ENCODE results near the gene PCNX1. TPM values are rescaled to one million over a fixed set of nuclear protein-coding genes. Genes with fewer than 3 reads are reported as not detected.

Gene PCNX1
- polyA plus RNA-seq, 1 experiment: 54.2 TPM

DNA sequence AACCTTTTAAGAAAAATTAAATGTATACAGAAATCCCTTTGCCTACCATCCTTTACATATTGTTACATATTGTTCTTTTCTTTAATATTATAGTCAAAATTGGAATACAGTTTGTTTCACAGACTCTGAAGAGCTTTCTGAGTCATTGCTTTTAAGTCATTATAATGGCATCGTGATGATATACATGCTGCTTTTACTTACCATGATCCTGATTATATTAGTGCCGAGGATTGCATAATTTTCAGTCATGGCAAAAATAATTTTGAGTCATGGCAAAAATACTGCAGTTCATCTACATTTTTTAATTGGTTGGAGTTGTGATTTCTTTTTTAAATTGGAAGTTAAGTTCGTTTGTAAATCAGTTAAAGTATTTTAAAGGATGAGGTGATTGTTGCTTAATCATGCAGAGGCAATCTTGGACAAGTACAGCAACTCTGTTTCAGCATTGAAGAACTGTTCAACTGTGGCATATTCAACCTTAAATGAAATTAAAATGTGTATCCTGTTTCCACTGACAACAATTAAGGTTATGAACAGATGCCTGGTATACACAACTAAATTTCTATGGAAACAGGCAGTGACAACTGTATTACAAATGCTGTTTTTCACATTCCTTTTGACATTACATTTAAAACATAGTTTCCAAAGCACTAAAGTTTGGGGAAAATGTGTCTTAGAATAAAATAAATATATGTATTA is 142.3 kb downstream of the PCNX1 start:
- H3K9me3 ChIP-seq (ENCODE audit: control insufficient read depth, insufficient read depth, low read length): no peaks in the 10 kb centered on the region
- H3K27ac ChIP-seq (ENCODE audit: low read depth, low read length): no peak overlapping the region
- TF ChIP-seq, protein P1, sequence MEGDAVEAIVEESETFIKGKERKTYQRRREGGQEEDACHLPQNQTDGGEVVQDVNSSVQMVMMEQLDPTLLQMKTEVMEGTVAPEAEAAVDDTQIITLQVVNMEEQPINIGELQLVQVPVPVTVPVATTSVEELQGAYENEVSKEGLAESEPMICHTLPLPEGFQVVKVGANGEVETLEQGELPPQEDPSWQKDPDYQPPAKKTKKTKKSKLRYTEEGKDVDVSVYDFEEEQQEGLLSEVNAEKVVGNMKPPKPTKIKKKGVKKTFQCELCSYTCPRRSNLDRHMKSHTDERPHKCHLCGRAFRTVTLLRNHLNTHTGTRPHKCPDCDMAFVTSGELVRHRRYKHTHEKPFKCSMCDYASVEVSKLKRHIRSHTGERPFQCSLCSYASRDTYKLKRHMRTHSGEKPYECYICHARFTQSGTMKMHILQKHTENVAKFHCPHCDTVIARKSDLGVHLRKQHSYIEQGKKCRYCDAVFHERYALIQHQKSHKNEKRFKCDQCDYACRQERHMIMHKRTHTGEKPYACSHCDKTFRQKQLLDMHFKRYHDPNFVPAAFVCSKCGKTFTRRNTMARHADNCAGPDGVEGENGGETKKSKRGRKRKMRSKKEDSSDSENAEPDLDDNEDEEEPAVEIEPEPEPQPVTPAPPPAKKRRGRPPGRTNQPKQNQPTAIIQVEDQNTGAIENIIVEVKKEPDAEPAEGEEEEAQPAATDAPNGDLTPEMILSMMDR (IDR thresholded peaks at IDR 0.05; ENCODE audit: low read depth, low read length): no peak
- no peak overlapping the region for H3K4me3 ChIP-seq (ENCODE audit: low read depth, low read length)
- DNase-seq (ENCODE audit: low read depth, low spot score): no peak
- ChIA-PET CTCF (interaction anchor here (0.6 to 1.9 kb wide), 10 partner anchors 12 to 806 kb away, joined by 3 to 7 read pairs (median 4); partner anchors contain the start of gene PCNX1), POLR2A (no interaction called here)
- no peaks in the 10 kb centered on the region for H3K27me3 ChIP-seq (ENCODE audit: control insufficient read depth, insufficient read depth, low read length)

DNA sequence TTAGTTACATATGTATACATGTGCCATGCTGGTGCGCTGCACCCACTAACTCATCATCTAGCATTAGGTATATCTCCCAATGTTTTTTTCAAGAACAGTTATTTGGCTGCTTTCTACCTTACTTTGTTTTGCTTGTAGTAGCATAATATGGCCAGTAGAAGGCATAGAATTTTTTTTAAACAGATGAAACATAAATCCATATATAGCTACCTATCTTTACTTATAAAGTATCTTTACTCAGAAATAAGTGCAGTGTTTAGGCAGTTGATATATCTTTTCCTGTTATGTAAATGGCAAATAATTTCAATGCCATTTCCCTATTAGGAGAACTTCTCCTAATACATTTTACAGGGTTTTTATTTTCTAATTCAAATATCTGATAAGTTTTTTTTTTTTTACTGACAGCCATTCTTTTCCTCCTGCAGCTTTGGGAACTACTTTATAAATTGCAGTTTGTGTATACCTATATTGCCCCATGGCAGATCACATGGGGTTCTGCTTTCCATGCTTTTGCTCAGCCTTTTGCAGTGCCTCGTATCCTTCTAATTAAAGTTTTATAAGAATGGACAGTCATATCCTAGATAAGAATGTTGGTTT is 143.1 kb downstream of the PCNX1 start:
- TF ChIP-seq, protein P1 (IDR thresholded peaks at IDR 0.05; ENCODE audit: low read depth, low read length): peak; percentile 50
- no peak for DNase-seq (ENCODE audit: low read depth, low spot score)
- ChIA-PET CTCF (interaction anchor here (0.6 to 1.9 kb wide), 9 partner anchors 12 to 805 kb away, joined by 3 to 7 read pairs (median 3); partner anchors contain the start of gene PCNX1), POLR2A (no interaction called here)
- Histone ChIP-seq H3K27ac (ENCODE audit: low read depth, low read length) (no peak overlapping the region), H3K27me3 (ENCODE audit: control insufficient read depth, insufficient read depth, low read length) (no peaks in the 10 kb centered on the region), H3K4me3 (ENCODE audit: low read depth, low read length) (no peak overlapping the region), H3K9me3 (ENCODE audit: control insufficient read depth, insufficient read depth, low read length) (no peaks in the 10 kb centered on the region)

DNA sequence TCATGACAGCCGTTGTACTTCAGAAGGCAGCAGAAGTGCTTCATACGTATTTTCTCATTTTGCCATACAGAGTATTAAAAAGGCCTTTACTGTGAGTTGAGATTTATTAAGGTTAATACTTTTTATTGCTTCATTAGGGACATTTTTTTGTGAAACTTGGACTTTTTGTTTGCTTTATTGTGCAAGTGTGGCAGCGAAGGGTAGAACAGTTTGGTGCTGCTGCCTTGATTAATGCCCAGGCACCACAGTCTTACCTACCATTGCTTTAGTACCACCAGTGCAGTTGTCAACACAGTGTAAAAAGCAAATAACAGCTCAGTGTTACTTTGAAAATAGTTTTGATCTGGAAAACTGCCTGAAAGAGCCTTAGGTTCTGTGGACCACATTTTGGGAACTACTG is 147.4 kb downstream of the PCNX1 start:
- ChIA-PET CTCF (no interaction called here), POLR2A (no interaction called here)
- Histone ChIP-seq H3K4me3 (ENCODE audit: low read depth, low read length) (no peak overlapping the region), H3K9me3 (ENCODE audit: control insufficient read depth, insufficient read depth, low read length) (no peaks in the 10 kb centered on the region), H3K27ac (ENCODE audit: low read depth, low read length) (no peak overlapping the region), H3K27me3 (ENCODE audit: control insufficient read depth, insufficient read depth, low read length) (no peaks in the 10 kb centered on the region)
- DNase-seq (ENCODE audit: low read depth, low spot score): no peak
- TF ChIP-seq, protein P1 (IDR thresholded peaks at IDR 0.05; ENCODE audit: low read depth, low read length): no peak

DNA sequence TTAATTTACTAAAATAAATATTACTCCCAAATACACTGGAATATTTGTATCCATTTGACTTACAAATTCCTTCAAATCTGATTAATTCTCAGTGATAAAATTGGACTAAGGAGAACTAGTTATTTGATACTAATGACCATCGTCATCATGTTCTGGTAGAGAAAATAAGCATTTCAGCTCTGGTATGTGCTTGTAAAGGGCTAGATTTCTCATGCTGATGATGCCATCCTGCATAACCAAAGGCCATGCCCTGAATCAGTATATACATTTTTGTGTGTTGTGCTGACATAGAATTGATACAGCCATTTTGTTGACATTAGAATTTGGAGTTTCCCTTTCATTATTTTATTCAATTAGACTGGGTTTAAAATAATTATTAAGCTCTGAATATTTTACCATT is 148.9 kb downstream of the PCNX1 start:
- no peak for DNase-seq (ENCODE audit: low read depth, low spot score)
- Histone ChIP-seq H3K4me3 (ENCODE audit: low read depth, low read length) (no peak overlapping the region), H3K9me3 (ENCODE audit: control insufficient read depth, insufficient read depth, low read length) (no peaks in the 10 kb centered on the region), H3K27ac (ENCODE audit: low read depth, low read length) (no peak overlapping the region), H3K27me3 (ENCODE audit: control insufficient read depth, insufficient read depth, low read length) (no peaks in the 10 kb centered on the region)
- POLR2A ChIA-PET: no interaction called here
- CTCF ChIA-PET: interaction anchor here (0.7 kb wide), 1 partner anchor 34 kb away, joined by 3 read pairs; no protein-coding TSS in a partner anchor
- TF ChIP-seq, protein P1 (IDR thresholded peaks at IDR 0.05; ENCODE audit: low read depth, low read length): no peak

DNA sequence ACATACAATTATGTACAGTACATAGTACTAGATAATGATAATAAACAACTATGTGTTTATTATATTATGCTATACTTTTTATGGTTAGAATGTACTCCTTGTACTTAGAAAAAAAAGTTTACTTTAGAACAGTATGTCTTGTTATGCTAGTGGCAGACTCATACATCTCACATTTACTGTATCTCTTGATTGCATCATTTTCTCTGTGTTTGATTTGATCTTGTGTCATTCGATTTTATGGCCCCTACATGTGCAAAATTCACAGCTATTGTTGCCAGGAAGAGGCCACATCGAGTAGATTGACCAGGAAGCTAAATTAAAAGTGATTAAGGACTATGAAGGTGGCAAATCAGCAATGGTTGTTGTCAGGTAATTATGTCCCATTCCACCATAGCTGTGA is 153.0 kb downstream of the PCNX1 start:
- no peaks in the 10 kb centered on the region for H3K27me3 ChIP-seq (ENCODE audit: control insufficient read depth, insufficient read depth, low read length)
- DNase-seq (ENCODE audit: low read depth, low spot score): no peak
- H3K9me3 ChIP-seq (ENCODE audit: control insufficient read depth, insufficient read depth, low read length): no peaks in the 10 kb centered on the region
- H3K4me3 ChIP-seq (ENCODE audit: low read depth, low read length): no peak overlapping the region
- POLR2A ChIA-PET: interaction anchor here (0.6 kb wide), 1 partner anchor 758 kb away, joined by 5 read pairs; no protein-coding TSS in a partner anchor
- no peak overlapping the region for H3K27ac ChIP-seq (ENCODE audit: low read depth, low read length)
- TF ChIP-seq, protein P1 (IDR thresholded peaks at IDR 0.05; ENCODE audit: low read depth, low read length): no peak
- CTCF ChIA-PET: no interaction called here
